Placental epithelial cell (primary cell): Measurements from ENCODE around the gene DPY19L3. TPM values are rescaled to one million over a fixed set of nuclear protein-coding genes. Genes with fewer than 3 reads are reported as not detected.

Experiments used
- total RNA-seq: library from RNA; depleted of rRNA; stranded (reverse); fragments of >200 nt; gene quantifications from 2 replicates; pipeline ENCODE4 v1.2.3, GENCODE V29; 2012

DPY19L3 gene
- total RNA-seq: 19.2 and 30.5 TPM in 2 replicates

GRCh38 chr19:32405431-32406160 is at the start of gene DPY19L3:
TSS of gene DPY19L3 (plus strand) at chr19:32405770. CDS start at chr19:32408254, 2,484 bp downstream.

Other genes starting within 250 kb of the DPY19L3 start
- gene ZNF507, start 60.2 kb upstream of the DPY19L3 start, total RNA-seq: 9.0 and 9.8 TPM in 2 replicates
- gene PDCD5, start 175.4 kb downstream of the DPY19L3 start, total RNA-seq: 36.1 and 50.3 TPM in 2 replicates